Ishikawa (cell line): Measurements from ENCODE around the gene RNF151.

Experiments
- CEBPB ChIP-seq: IDR thresholded peaks from 2 replicates; pipeline ENCODE4 v1.6.1; 2012
- CREB1 ChIP-seq: IDR thresholded peaks from 2 replicates; pipeline ENCODE4 v1.6.1; 2012; ENCODE audit warnings: low read depth
- EGR1 ChIP-seq: IDR thresholded peaks from 2 replicates; pipeline ENCODE4 v1.6.1; 2012
- EP300 ChIP-seq: IDR thresholded peaks from 2 replicates; pipeline ENCODE4 v1.6.1; 2012; ENCODE audit warnings: borderline replicate concordance
- FOXM1 ChIP-seq: IDR thresholded peaks from 2 replicates; pipeline ENCODE4 v1.6.1; 2012; ENCODE audit warnings: low read depth, borderline replicate concordance
- RAD21 ChIP-seq: IDR thresholded peaks from 2 replicates; pipeline ENCODE4 v1.6.1; 2012; ENCODE audit warnings: low read depth
- TAF1 ChIP-seq: IDR thresholded peaks from 2 replicates; pipeline ENCODE4 v1.6.1; 2012; ENCODE audit warnings: low read depth, mild to moderate bottlenecking
- TCF12 ChIP-seq: IDR thresholded peaks from 2 replicates; pipeline ENCODE4 v1.6.1; 2012; ENCODE audit warnings: low read depth
- TEAD4 ChIP-seq: IDR thresholded peaks from 2 replicates; pipeline ENCODE4 v1.6.1; 2012
- YY1 ChIP-seq: IDR thresholded peaks from 2 replicates; pipeline ENCODE4 v1.6.1; 2012; ENCODE audit warnings: low read depth
- ZBTB7A ChIP-seq: IDR thresholded peaks from 2 replicates; pipeline ENCODE4 v1.6.1; 2012; ENCODE audit warnings: low read depth
- TF ChIP-seq, protein P1 (sequence below): IDR thresholded peaks from 2 replicates; pipeline ENCODE4 v1.6.1; 2012; ENCODE audit warnings: low read depth, mild to moderate bottlenecking
- TF ChIP-seq, protein P2 (sequence below): IDR thresholded peaks from 2 replicates; pipeline ENCODE4 v1.6.1; 2012
- TF ChIP-seq, protein P3 (sequence below): IDR thresholded peaks from 2 replicates; pipeline ENCODE4 v1.6.1; 2012

DNA sequence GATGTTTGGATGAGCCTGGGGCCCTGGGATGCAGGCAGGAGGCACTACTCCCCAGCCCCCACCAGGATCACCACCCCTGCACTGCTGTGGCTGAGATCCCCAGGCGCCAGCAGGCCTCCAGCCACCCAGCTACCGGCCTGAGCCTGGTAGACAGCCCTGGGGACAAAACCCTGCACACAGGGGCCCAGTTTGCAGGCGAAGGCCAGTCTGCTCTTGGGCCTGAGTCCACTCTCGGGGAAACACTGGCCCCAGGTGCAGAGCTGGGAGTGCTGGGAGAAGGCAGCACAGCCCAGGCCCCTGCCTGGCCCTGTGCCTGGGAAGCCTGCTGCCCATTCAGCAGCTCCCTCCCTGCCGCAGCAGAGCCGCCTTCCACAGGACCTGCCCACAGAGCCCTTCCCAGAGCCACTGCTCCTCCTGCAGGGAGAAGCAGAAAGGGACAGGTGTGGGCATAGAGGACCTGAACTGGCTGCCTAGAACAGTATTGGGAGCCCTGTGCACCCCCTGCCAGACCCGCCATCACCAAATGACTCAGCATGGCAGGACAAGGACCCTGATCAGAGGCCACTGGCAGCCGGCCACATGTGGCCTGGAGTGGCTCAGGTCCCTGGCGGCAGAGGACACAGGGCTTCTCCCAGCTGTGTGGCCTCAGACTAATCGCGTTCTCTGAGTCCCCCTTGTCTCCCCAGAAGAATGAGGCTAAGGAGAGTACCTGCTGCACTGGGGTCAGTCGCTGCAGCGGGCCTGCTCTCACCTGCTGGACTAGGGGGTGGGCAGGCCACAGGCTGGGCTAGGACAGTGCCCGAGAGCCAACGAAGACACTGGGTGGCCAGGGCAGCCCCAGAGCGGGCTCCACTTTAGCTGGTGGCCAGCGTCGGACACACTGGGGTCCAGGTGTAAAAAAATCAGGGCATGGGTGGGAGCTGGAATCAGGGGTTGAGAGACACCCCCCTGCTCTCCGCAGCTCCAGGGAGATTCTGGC, 34.3 kb upstream of the RNF151 start:
- TF ChIP-seq EP300 = no peak
- no peak for TF ChIP-seq EGR1
- TF ChIP-seq TEAD4 = no peak
- TF ChIP-seq FOXM1 = no peak
- no peak for TF ChIP-seq CEBPB
- TF ChIP-seq, protein P1, sequence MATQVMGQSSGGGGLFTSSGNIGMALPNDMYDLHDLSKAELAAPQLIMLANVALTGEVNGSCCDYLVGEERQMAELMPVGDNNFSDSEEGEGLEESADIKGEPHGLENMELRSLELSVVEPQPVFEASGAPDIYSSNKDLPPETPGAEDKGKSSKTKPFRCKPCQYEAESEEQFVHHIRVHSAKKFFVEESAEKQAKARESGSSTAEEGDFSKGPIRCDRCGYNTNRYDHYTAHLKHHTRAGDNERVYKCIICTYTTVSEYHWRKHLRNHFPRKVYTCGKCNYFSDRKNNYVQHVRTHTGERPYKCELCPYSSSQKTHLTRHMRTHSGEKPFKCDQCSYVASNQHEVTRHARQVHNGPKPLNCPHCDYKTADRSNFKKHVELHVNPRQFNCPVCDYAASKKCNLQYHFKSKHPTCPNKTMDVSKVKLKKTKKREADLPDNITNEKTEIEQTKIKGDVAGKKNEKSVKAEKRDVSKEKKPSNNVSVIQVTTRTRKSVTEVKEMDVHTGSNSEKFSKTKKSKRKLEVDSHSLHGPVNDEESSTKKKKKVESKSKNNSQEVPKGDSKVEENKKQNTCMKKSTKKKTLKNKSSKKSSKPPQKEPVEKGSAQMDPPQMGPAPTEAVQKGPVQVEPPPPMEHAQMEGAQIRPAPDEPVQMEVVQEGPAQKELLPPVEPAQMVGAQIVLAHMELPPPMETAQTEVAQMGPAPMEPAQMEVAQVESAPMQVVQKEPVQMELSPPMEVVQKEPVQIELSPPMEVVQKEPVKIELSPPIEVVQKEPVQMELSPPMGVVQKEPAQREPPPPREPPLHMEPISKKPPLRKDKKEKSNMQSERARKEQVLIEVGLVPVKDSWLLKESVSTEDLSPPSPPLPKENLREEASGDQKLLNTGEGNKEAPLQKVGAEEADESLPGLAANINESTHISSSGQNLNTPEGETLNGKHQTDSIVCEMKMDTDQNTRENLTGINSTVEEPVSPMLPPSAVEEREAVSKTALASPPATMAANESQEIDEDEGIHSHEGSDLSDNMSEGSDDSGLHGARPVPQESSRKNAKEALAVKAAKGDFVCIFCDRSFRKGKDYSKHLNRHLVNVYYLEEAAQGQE = no peak
- no peak for TF ChIP-seq YY1
- TF ChIP-seq RAD21 = peak; percentile 54
- TF ChIP-seq CREB1 = no peak
- TF ChIP-seq, protein P2, sequence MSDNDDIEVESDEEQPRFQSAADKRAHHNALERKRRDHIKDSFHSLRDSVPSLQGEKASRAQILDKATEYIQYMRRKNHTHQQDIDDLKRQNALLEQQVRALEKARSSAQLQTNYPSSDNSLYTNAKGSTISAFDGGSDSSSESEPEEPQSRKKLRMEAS = no peak
- no peak for TF ChIP-seq TAF1
- TF ChIP-seq TCF12 = no peak
- TF ChIP-seq, protein P3, sequence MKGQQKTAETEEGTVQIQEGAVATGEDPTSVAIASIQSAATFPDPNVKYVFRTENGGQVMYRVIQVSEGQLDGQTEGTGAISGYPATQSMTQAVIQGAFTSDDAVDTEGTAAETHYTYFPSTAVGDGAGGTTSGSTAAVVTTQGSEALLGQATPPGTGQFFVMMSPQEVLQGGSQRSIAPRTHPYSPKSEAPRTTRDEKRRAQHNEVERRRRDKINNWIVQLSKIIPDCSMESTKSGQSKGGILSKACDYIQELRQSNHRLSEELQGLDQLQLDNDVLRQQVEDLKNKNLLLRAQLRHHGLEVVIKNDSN = no peak
- no peak for TF ChIP-seq ZBTB7A
